Suppressor macrophage treated with lipopolysaccharide for 1 hour (primary cell): Measurements from ENCODE around the gene NNT.
A peak's percentile ranks its signal among the peaks of the same experiment; 100 is the strongest.
"Not testable (repeated sequence)": the region's sequence is repeated elsewhere in the genome, so short reads cannot be mapped to it uniquely, and the experiment has no call there.

Source experiments
- DNase-seq, 3 donors: peaks; one replicate each; pipeline ENCODE4 v3.0.0-alpha.2; 2020 to 2022

Gene NNT

DNA sequence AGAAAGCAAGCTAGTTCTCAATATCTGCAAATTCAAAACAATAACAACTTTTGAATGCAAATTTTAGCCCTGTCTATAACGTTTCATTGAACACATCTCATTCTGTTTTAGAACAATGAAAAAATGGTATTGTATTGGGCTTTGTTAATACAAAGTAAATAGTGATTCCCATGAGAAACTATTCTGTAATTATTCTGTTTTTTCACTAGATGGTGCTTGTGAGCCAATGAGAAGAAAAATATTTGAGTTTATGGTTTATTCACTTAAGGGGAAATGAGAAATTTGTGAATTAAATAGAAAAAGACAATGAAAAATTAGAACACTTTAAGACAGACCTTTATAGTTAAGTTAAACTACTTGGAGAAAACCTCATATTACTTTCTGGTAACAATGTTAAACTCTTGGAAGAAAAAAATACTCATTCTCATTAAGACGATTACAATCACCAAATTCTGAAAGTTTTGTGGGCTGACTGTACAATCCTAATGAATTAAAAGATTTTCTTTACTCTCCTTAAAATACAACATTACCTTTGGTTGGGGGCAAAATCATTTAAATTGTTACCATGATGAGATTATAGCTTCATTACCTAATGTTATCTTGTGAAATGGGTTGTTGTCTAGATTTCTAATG, 127.0 kb downstream of the NNT start:
- DNase-seq, result peak in 2 of 3 donors; percentile 20 to 45

DNA sequence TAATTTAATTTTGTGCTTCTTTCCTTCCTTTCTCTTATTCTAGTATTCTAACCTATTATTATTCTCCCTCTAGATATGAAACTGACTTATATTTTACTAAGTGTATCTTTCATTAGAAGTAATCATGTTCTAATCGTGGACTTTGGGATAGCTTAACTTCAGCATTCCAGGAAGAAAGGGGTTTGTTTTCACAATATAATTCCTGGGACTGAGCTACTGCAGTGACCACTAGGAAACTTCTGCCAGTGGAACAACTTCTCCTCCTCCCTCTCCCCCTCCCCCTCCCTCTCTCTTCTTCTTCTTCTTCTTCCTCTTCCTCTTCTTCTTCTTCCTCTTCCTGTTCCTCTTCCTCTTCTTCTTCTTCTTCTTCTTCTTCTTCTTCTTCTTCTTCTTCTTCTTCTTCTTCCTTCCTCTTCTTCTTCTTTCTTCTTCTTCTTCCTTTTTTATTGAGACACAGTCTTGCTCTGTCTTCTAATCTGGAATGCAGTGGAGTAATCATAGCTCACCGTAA, 127.9 kb downstream of the NNT start:
- no peak for DNase-seq

DNA sequence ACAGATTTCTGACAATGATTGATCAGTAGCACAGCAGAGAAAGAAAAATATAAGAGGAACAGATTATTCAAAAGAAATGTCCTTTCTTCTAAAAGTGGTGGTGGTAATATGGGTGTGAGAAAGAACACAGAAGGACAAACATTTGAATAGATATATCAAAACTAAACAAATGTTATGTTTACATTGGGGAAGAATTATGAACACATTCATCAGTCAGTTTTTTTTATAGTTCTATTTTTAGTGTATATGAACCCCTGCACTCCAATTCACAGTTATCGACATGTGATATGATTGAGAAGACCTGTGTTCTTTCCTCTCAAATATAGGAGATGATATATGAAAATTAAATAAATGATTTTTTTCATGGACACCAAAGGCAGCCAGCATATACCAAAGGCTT, 128.6 kb downstream of the NNT start:
- no peak for DNase-seq

DNA sequence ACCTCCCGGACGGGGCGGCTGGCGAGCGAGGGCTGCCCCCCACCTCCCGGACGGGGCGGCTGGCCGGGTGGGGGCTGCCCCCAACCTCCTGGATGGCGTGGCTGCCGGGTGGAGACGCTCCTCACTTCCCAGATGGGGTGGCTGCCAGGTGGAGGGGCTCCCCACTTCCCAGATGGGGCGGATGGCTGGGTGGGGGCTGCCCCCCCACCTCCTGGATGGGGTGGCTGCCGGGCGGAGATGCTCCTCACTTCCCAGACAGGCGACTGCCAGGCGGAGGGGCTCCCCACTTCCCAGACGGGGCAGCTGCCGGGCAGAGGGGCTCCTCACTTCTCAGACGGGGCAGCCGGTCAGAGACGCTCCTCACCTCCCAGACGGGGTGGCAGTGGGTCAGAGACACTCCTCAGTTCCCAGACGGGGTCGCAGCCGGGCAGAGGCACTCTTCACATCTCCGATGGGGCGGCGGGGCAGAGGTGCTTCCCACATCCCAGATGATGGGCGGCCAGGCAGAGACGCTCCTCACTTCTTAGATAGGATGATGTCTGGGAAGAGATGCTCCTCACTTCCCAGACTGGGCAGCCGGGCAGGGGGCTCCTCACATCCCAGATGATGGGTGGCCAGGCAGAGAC, 143.1 kb downstream of the NNT start:
- not testable (repeated sequence) for DNase-seq

DNA sequence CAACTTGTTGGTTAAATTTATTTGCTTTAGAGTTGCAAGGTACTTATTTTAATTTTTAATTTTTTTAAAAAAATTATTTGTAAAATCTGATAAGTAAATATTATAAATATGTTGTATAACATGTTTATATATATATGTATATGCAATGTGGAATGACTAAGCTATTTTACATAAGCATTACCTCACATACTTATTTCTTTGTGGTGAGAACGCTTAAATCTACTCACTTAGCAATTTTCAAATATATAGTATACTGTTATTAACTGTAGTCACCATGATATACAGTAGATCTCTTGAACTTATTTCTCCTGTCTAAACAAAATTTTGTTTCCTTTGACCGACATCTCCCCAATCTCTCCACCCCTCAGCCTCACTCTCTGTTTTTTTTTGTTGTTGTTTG, 147.8 kb downstream of the NNT start:
- DNase-seq, result no peak

DNA sequence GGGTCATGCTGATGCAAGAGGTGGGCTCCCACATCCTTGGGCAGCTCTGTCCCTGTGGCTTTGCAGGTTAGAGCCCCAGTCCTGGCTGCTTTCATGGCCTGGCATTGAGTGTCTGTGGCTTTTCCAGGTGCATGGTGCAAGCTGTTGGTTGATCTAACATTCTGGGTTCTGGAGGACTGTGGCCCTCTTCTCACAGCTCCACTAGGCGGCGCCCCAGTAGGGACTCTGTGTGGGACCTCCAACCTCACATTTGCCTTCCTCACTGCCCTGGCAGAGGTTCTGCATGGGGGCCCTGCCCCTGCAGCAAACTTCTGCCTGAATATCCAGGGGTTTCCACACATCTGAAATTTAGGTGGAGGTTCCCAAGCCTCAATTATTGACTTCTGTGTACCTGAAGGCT, 150.1 kb downstream of the NNT start:
- no peak for DNase-seq
